Measurements from ENCODE around the gene MGAT5. TPM values are rescaled to one million over a fixed set of nuclear protein-coding genes. Genes with fewer than 3 reads are reported as not detected.

MGAT5 gene
- total RNA-seq, 1 experiment from 2014 or later, result 34.0 TPM

DNA sequence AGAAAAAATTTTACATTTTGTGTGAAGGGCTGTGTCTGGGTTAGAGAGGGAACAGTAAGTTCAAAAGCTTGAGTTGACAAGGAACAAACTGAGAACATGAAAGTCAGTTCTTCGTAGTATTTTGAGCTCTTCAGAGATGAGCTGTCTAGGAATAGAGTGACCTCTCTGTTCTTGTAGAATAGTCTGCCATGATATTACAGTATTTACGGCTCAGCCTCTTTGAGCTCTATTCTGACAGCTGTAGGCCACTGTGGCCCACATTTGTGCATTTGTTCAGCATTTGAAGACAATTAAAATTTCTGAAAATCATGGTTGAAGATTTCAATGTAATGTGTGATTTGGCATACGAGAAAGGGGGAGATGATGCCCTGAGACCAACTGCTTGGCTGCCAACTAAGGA lies 172.8 kb downstream of the MGAT5 start:
- DNase-seq (ENCODE audit: low read depth, low spot score) (no peak), ATAC-seq (no peak)
- Histone ChIP-seq H3K9ac (ENCODE audit: low read length) (no peak overlapping the region), H3K36me3 (ENCODE audit: control insufficient read depth in 1 of 2, insufficient read depth in 2 of 2, low read length in 2 of 2) (no peaks in the 10 kb centered on the region), H3K27ac (ENCODE audit: low read depth, low read length) (no peak overlapping the region), H3K4me1 (ENCODE audit: control insufficient read depth in 1 of 2, insufficient read depth in 2 of 2, low read length in 2 of 2) (peaks cover 0 to 2% of the 10 kb centered on the region in 2 experiments; a peak in 1 of 4 replicates), H3K27me3 (ENCODE audit: insufficient read depth, low read length) (no peaks in the 10 kb centered on the region), H3K9me3 (ENCODE audit: control insufficient read depth in 1 of 2, insufficient read depth in 1 of 2, low read depth in 1 of 2, low read length in 2 of 2) (no peaks in the 10 kb centered on the region), H3K79me2 (ENCODE audit: insufficient read depth, low read length) (no peaks in the 10 kb centered on the region), H2AFZ (ENCODE audit: low read depth, low read length, poor library complexity, severe bottlenecking) (no peak overlapping the region), H3K4me3 (replicated peaks in 1 of 2; ENCODE audit: low read depth in 1 of 2, low read length in 2 of 2) (no peak overlapping the region), H4K20me1 (ENCODE audit: insufficient read depth) (no peaks in the 10 kb centered on the region), H3K9me2 (ENCODE audit: insufficient read depth) (no peaks in the 10 kb centered on the region), H3K4me2 (ENCODE audit: low read length) (no peak overlapping the region)
- BruUV-seq (replicated peaks), result no TSS peak
- TF ChIP-seq RAD21 (IDR thresholded peaks at IDR 0.05; ENCODE audit: low read depth) (no peak), POLR2A (IDR thresholded peaks at IDR 0.05; ENCODE audit: borderline replicate concordance, extremely low read depth, insufficient read depth, insufficient read length) (no peak), EZH2phosphoT487 (IDR thresholded peaks at IDR 0.05; ENCODE audit: borderline replicate concordance) (no peak), SIN3A (IDR thresholded peaks at IDR 0.05; ENCODE audit: low read depth) (no peak), SRF (IDR thresholded peaks at IDR 0.05; ENCODE audit: low read depth) (no peak), CBX3 (IDR thresholded peaks at IDR 0.05; ENCODE audit: low read depth) (no peak), ELF1 (IDR thresholded peaks at IDR 0.05; ENCODE audit: borderline replicate concordance, low read depth) (no peak), EGR1 (IDR thresholded peaks at IDR 0.05; ENCODE audit: low read depth) (no peak), FOSL1 (IDR thresholded peaks at IDR 0.05; ENCODE audit: low read depth) (no peak)
- ChIA-PET CTCF (no interaction called here), RAD21 (ENCODE audit: low non-redundant PET in 1 of 2, low total read pairs in 2 of 2, uncharacterized antibody in 2 of 2, unreplicated experiment in 2 of 2) (no interaction called here), POLR2A (no interaction called here)
- intact Hi-C loops (cut with micrococcal nuclease), result no loop called here

DNA sequence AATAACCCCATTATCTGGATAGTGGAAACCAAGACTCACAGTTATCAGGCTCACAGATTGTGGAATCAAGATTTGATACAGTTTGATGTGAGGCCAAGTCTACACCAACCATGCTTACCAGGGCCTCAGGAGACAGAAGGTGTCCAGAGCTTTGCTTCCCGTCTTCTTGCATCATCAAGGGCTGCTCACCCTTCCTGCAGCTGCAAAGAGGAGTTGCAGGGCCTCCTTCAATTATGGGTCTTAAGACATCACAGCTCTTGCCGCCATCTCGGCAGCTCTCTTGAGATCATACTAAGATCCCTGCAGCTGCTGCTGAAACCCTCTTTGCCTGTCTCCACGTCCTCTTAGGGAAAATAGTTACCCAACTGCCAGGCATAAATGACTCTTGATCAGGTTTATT lies 176.0 kb downstream of the MGAT5 start:
- BruUV-seq (replicated peaks), result no TSS peak
- intact Hi-C loops (cut with micrococcal nuclease), result no loop called here
- ChIA-PET POLR2A (no interaction called here), RAD21 (ENCODE audit: low non-redundant PET in 1 of 2, low total read pairs in 2 of 2, uncharacterized antibody in 2 of 2, unreplicated experiment in 2 of 2) (no interaction called here), CTCF (no interaction called here)
- Histone ChIP-seq H3K27me3 (ENCODE audit: insufficient read depth, low read length) (no peaks in the 10 kb centered on the region), H3K9me2 (ENCODE audit: insufficient read depth) (no peaks in the 10 kb centered on the region), H3K79me2 (ENCODE audit: insufficient read depth, low read length) (no peaks in the 10 kb centered on the region), H3K9ac (ENCODE audit: low read length) (no peak overlapping the region), H3K4me1 (ENCODE audit: control insufficient read depth in 1 of 2, insufficient read depth in 2 of 2, low read length in 2 of 2) (peaks cover 4 to 13% of the 10 kb centered on the region in 2 experiments; a peak in 3 of 4 replicates), H2AFZ (ENCODE audit: low read depth, low read length, poor library complexity, severe bottlenecking) (no peak overlapping the region), H3K36me3 (ENCODE audit: control insufficient read depth in 1 of 2, insufficient read depth in 2 of 2, low read length in 2 of 2) (no peaks in the 10 kb centered on the region), H3K4me3 (replicated peaks in 1 of 2; ENCODE audit: low read depth in 1 of 2, low read length in 2 of 2) (no peak overlapping the region), H4K20me1 (ENCODE audit: insufficient read depth) (no peaks in the 10 kb centered on the region), H3K27ac (ENCODE audit: low read depth, low read length) (no peak overlapping the region), H3K9me3 (ENCODE audit: control insufficient read depth in 1 of 2, insufficient read depth in 1 of 2, low read depth in 1 of 2, low read length in 2 of 2) (no peaks in the 10 kb centered on the region), H3K4me2 (ENCODE audit: low read length) (no peak overlapping the region)
- no peak for DNase-seq (ENCODE audit: low read depth, low spot score)
- no peak for ATAC-seq
- TF ChIP-seq EZH2 (IDR thresholded peaks at IDR 0.05) (no peak), YY1 (IDR thresholded peaks at IDR 0.05; ENCODE audit: extremely low read depth, insufficient replicate concordance, low read depth, low read length) (no peak), POLR2AphosphoS5 (IDR thresholded peaks at IDR 0.05; ENCODE audit: low read depth, low read length) (no peak), JUND (IDR thresholded peaks at IDR 0.05) (no peak), RAD21 (IDR thresholded peaks at IDR 0.05; ENCODE audit: low read depth) (no peak), SRF (IDR thresholded peaks at IDR 0.05; ENCODE audit: low read depth) (no peak), POLR2A (IDR thresholded peaks at IDR 0.05; ENCODE audit: borderline replicate concordance, extremely low read depth, insufficient read depth, insufficient read length) (no peak)
- TF ChIP-seq, protein P1, sequence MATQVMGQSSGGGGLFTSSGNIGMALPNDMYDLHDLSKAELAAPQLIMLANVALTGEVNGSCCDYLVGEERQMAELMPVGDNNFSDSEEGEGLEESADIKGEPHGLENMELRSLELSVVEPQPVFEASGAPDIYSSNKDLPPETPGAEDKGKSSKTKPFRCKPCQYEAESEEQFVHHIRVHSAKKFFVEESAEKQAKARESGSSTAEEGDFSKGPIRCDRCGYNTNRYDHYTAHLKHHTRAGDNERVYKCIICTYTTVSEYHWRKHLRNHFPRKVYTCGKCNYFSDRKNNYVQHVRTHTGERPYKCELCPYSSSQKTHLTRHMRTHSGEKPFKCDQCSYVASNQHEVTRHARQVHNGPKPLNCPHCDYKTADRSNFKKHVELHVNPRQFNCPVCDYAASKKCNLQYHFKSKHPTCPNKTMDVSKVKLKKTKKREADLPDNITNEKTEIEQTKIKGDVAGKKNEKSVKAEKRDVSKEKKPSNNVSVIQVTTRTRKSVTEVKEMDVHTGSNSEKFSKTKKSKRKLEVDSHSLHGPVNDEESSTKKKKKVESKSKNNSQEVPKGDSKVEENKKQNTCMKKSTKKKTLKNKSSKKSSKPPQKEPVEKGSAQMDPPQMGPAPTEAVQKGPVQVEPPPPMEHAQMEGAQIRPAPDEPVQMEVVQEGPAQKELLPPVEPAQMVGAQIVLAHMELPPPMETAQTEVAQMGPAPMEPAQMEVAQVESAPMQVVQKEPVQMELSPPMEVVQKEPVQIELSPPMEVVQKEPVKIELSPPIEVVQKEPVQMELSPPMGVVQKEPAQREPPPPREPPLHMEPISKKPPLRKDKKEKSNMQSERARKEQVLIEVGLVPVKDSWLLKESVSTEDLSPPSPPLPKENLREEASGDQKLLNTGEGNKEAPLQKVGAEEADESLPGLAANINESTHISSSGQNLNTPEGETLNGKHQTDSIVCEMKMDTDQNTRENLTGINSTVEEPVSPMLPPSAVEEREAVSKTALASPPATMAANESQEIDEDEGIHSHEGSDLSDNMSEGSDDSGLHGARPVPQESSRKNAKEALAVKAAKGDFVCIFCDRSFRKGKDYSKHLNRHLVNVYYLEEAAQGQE (IDR thresholded peaks at IDR 0.05; ENCODE audit: low read depth), result no peak
- TF ChIP-seq, protein P2, sequence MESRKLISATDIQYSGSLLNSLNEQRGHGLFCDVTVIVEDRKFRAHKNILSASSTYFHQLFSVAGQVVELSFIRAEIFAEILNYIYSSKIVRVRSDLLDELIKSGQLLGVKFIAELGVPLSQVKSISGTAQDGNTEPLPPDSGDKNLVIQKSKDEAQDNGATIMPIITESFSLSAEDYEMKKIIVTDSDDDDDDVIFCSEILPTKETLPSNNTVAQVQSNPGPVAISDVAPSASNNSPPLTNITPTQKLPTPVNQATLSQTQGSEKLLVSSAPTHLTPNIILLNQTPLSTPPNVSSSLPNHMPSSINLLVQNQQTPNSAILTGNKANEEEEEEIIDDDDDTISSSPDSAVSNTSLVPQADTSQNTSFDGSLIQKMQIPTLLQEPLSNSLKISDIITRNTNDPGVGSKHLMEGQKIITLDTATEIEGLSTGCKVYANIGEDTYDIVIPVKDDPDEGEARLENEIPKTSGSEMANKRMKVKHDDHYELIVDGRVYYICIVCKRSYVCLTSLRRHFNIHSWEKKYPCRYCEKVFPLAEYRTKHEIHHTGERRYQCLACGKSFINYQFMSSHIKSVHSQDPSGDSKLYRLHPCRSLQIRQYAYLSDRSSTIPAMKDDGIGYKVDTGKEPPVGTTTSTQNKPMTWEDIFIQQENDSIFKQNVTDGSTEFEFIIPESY (IDR thresholded peaks at IDR 0.05; ENCODE audit: extremely low read depth, insufficient replicate concordance, low read length), result no peak

Data from HCT116 (cell line).